ENCODE measurements around the gene OSCP1.

- TF ChIP-seq CTCF (conservative IDR thresholded peaks at IDR 0.05; ENCODE audit: low read depth, low read length) (no peak), EZH2 (IDR thresholded peaks at IDR 0.05; ENCODE audit: borderline replicate concordance, low read depth, low read length, poor library complexity, severe bottlenecking) (no peak)
Observed at GRCh38 chr1:36463463-36463802, 13.2 kb upstream of the OSCP1 start.
